Keratinocyte (primary cell): Measurements from ENCODE around the gene JAKMIP1. TPM values are rescaled to one million over a fixed set of nuclear protein-coding genes. Genes with fewer than 3 reads are reported as not detected.

Experiments used
- DNase-seq: peaks from one replicate; pipeline ENCODE4 v3.0.0-alpha.2; 2011; ENCODE audit warnings: low read depth, missing footprints, low spot score
- FAIRE-seq: peaks from 2 replicates; lab custom pipeline; 2011; peaks lifted over from hg19 to GRCh38; lab: Jason Lieb, UNC
- H2AFZ ChIP-seq: 2 replicates; pipeline ENCODE4 v1.6.0; 2012; ENCODE audit warnings: low read length, control low read depth, inconsistent platforms; ENCODE audit not compliant: control insufficient read depth
- H3K27ac ChIP-seq: 2 replicates; pipeline ENCODE4 v1.5.1; 2011; ENCODE audit warnings: low read length; ENCODE audit not compliant: control insufficient read depth, insufficient read depth
- H3K27me3 ChIP-seq: 3 replicates; pipeline ENCODE4 v1.6.0; 2011; ENCODE audit warnings: low read length; ENCODE audit not compliant: control insufficient read depth, insufficient read depth; ENCODE audit errors: extremely low read depth
- H3K36me3 ChIP-seq, 2 experiments: 2 replicates in 1 of 2; 3 replicates in 1 of 2; pipeline ENCODE4 v1.5.1; 2011; ENCODE audit warnings: low read length in 2 of 2, mild to moderate bottlenecking in 1 of 2; ENCODE audit not compliant: control insufficient read depth in 2 of 2, insufficient read depth in 2 of 2; ENCODE audit errors: extremely low read depth in 1 of 2
- H3K4me1 ChIP-seq: 3 replicates; pipeline ENCODE4 v1.5.1; 2011; ENCODE audit warnings: low read length; ENCODE audit not compliant: control insufficient read depth, insufficient read depth; ENCODE audit errors: extremely low read depth
- H3K4me2 ChIP-seq: 3 replicates; pipeline ENCODE4 v1.6.0; 2011; ENCODE audit warnings: low read depth, low read length; ENCODE audit not compliant: control insufficient read depth, insufficient read depth; ENCODE audit errors: extremely low read depth
- H3K4me3 ChIP-seq, 3 experiments: fragments of 200-600 bp in 1 of 3; sonication (generic) in 1 of 3; 2 replicates in 2 of 3; 3 replicates in 1 of 3; pipeline ENCODE4 v1.5.1; 2011 to 2016; ENCODE audit warnings: low read length in 3 of 3, mild to moderate bottlenecking in 3 of 3, control low read depth in 2 of 3, inconsistent platforms in 1 of 3, low read depth in 1 of 3, mixed read lengths in 1 of 3, mixed run types in 1 of 3, moderate library complexity in 1 of 3; ENCODE audit not compliant: control insufficient read depth in 2 of 3, insufficient read depth in 2 of 3; ENCODE audit errors: extremely low read depth in 1 of 3
- H3K79me2 ChIP-seq: 2 replicates; pipeline ENCODE4 v1.6.0; 2012; ENCODE audit warnings: low read length; ENCODE audit not compliant: control insufficient read depth, insufficient read depth
- H3K9ac ChIP-seq: 3 replicates; pipeline ENCODE4 v1.6.0; 2011; ENCODE audit warnings: low read length; ENCODE audit not compliant: control insufficient read depth, insufficient read depth; ENCODE audit errors: extremely low read depth
- H3K9me1 ChIP-seq: 3 replicates; pipeline ENCODE4 v1.6.0; 2011; ENCODE audit warnings: low read length; ENCODE audit not compliant: control insufficient read depth, insufficient read depth; ENCODE audit errors: extremely low read depth
- H3K9me3 ChIP-seq: 2 replicates; pipeline ENCODE4 v1.5.1; 2012; ENCODE audit warnings: low read depth, low read length; ENCODE audit not compliant: control insufficient read depth
- H4K20me1 ChIP-seq: 3 replicates; pipeline ENCODE4 v1.6.0; 2011; ENCODE audit warnings: low read length; ENCODE audit not compliant: control insufficient read depth, insufficient read depth; ENCODE audit errors: extremely low read depth
- CTCF ChIP-seq, 3 experiments: IDR thresholded peaks in 1 of 3; conservative IDR thresholded peaks in 1 of 3; optimal IDR thresholded peaks in 1 of 3; 2 replicates in 2 of 3; 3 replicates in 1 of 3; pipeline versions ENCODE3 to v1.5.1; 2011; ENCODE audit warnings: low read length in 3 of 3, mild to moderate bottlenecking in 3 of 3, moderate library complexity in 2 of 3, control low read depth in 1 of 3, inconsistent platforms in 1 of 3; ENCODE audit not compliant: insufficient read depth in 2 of 3; ENCODE audit errors: extremely low read depth in 1 of 3
- EZH2 ChIP-seq: IDR thresholded peaks from one replicate; pipeline ENCODE4 v1.6.1; 2012; ENCODE audit warnings: inconsistent platforms, mild to moderate bottlenecking, low read length, moderate library complexity
- dilution Hi-C: fragments of 300-500 bp; cut with MboI; formaldehyde crosslinking; loops from one replicate; pipeline ENCODE4 v1.7.0; 2020; ENCODE audit warnings: low sequenced_read_pairs; ENCODE audit not compliant: extremely low pct_ligation_motif_present
- polyA plus RNA-seq, 5 experiments: library from polyadenylated mRNA; depleted of rRNA in 3 of 5; stranded (reverse) in 3 of 5; stranded (forward) in 1 of 5; unstranded in 1 of 5; fragments of >200 nt; gene quantifications; 1 replicate in 1 of 5; 2 replicates in 3 of 5; 3 replicates in 1 of 5; pipeline versions ENCODE4 v1.2.1 to v1.2.3, GENCODE V29; 2011 to 2012; ENCODE audit warnings: missing spikeins in 2 of 5, low read depth in 1 of 5, low replicate concordance in 1 of 5

The JAKMIP1 gene
- polyA plus RNA-seq, 1 donor (not counting 4 experiments of a cell fraction or from before 2014, with no cell fraction given): not detected

GRCh38 chr4:5984843-5985242, 215.5 kb downstream of the JAKMIP1 start:
- H3K4me2 ChIP-seq: no peak overlapping the region
- no peaks in the 10 kb centered on the region for H4K20me1 ChIP-seq
- dilution Hi-C loops: no loop called here
- no peaks in the 10 kb centered on the region for H3K79me2 ChIP-seq
- FAIRE-seq (no peak), DNase-seq (no peak)
- H3K9me3 ChIP-seq: no peaks in the 10 kb centered on the region
- no peak overlapping the region for H3K27ac ChIP-seq
- no peaks in the 10 kb centered on the region for H3K9me1 ChIP-seq
- H3K9ac ChIP-seq: no peak overlapping the region
- no peak overlapping the region for H3K4me3 ChIP-seq
- TF ChIP-seq CTCF (optimal IDR thresholded peaks at IDR 0.05 in 1 of 3, IDR thresholded peaks at IDR 0.05 in 1 of 3, conservative IDR thresholded peaks at IDR 0.05 in 1 of 3; ENCODE audit: extremely low read depth in 1 of 3, insufficient read depth in 2 of 3, low read length in 3 of 3) (no peak), EZH2 (no peak)
- no peak overlapping the region for H2AFZ ChIP-seq
- no peaks in the 10 kb centered on the region for H3K36me3 ChIP-seq
- H3K27me3 ChIP-seq: no peaks in the 10 kb centered on the region
- no peaks in the 10 kb centered on the region for H3K4me1 ChIP-seq

GRCh38 chr4:5982156-5982973, 218.0 kb downstream of the JAKMIP1 start:
- TF ChIP-seq EZH2: no peak
- TF ChIP-seq CTCF (optimal IDR thresholded peaks at IDR 0.05 in 1 of 3, IDR thresholded peaks at IDR 0.05 in 1 of 3, conservative IDR thresholded peaks at IDR 0.05 in 1 of 3; ENCODE audit: extremely low read depth in 1 of 3, insufficient read depth in 2 of 3, low read length in 3 of 3): no peak
- FAIRE-seq (no peak), DNase-seq (no peak)
- Histone ChIP-seq H3K4me2 (no peak overlapping the region), H3K27ac (no peak overlapping the region), H3K9ac (no peak overlapping the region), H4K20me1 (no peaks in the 10 kb centered on the region), H3K79me2 (no peaks in the 10 kb centered on the region), H2AFZ (no peak overlapping the region), H3K4me3 (no peak overlapping the region), H3K36me3 (no peaks in the 10 kb centered on the region), H3K27me3 (no peaks in the 10 kb centered on the region), H3K9me1 (no peaks in the 10 kb centered on the region), H3K9me3 (no peaks in the 10 kb centered on the region), H3K4me1 (no peaks in the 10 kb centered on the region)
- dilution Hi-C loops: no loop called here
